ENCODE results near the gene MCTP1.

MCTP1 gene

DNA sequence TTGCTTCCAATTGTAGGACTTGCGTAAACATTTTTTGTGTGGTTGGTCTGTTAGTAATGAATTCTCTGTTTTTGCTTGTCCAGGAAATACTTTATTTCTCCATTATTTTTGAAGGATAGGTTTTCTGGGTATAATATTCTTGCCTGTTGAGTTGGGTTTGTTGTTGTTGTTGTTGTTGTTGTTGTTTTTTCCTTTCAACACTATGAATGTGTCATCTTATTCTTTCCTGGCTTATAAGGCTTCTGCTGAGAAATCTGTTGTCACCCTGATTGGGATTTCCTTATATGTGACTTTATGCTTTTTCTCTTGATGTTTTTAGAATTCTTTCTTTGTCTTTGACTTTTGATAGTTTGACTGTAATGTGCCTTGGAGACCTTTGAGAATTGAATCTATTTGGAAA, 626.6 kb downstream of the MCTP1 start:
- peaks cover 12 to 15% of the 10 kb centered on the region in 2 donors for H3K9me3 ChIP-seq (ENCODE audit: control insufficient read depth in 1 of 2, low read length in 2 of 2)

More for the DNA sequence above, 626.6 kb downstream of the MCTP1 start:
- no peaks in the 10 kb centered on the region for H3K27me3 ChIP-seq (ENCODE audit: low read depth, low read length)
- H3K4me3 ChIP-seq (ENCODE audit: low read depth in 1 of 2, low read length in 2 of 2) = no peak overlapping the region
- H3K27ac ChIP-seq (ENCODE audit: low read length) = no peak overlapping the region
- H3K36me3 ChIP-seq (ENCODE audit: control insufficient read depth in 1 of 2, insufficient read depth in 2 of 2, low read length in 2 of 2) = peaks cover 0 to 26% of the 10 kb centered on the region in 2 donors
- H3K4me1 ChIP-seq (ENCODE audit: control insufficient read depth in 1 of 2, insufficient read depth in 2 of 2, low read length in 2 of 2) = no peaks in the 10 kb centered on the region

Measured in muscle layer of duodenum (tissue), 2 donors.